GM23338 (cell line): ENCODE data around the gene DVL2. TPM values are rescaled to one million over a fixed set of nuclear protein-coding genes. Genes with fewer than 3 reads are reported as not detected.

Source experiments
- ATAC-seq: fragments of 200-7000 bp; cut with Tn5 transposase; 3 replicates; pipeline ENCODE4 v1.9.1; 2020
- DNase-seq: peaks from one replicate; pipeline ENCODE4 v3.0.0-alpha.2; 2015; ENCODE audit warnings: low spot score
- H2AFZ ChIP-seq: fragments of 200-600 bp; sonication (generic); 2 replicates; pipeline ENCODE4 v1.8.0; 2016; ENCODE audit warnings: antibody characterized with exemption, mild to moderate bottlenecking, moderate library complexity
- H3F3A ChIP-seq: fragments of 200-600 bp; sonication (generic); replicated peaks from 2 replicates; pipeline ENCODE4 v1.8.0; 2017; ENCODE audit warnings: antibody characterized with exemption, mixed run types, low read depth
- H3K27ac ChIP-seq: fragments of 200-600 bp; sonication (generic); 2 replicates; pipeline ENCODE4 v1.6.1; 2016; ENCODE audit warnings: low read depth
- H3K27me3 ChIP-seq: fragments of 200-600 bp; sonication (generic); 2 replicates; pipeline ENCODE4 v1.8.0; 2016; ENCODE audit warnings: mild to moderate bottlenecking, mixed run types, moderate library complexity; ENCODE audit not compliant: insufficient read depth
- H3K36me3 ChIP-seq: fragments of 200-600 bp; sonication (generic); 2 replicates; pipeline ENCODE4 v1.8.0; 2016; ENCODE audit warnings: mild to moderate bottlenecking; ENCODE audit not compliant: insufficient read depth
- H3K4me1 ChIP-seq: fragments of 200-600 bp; sonication (generic); 2 replicates; pipeline ENCODE4 v1.8.0; 2016; ENCODE audit warnings: mild to moderate bottlenecking, moderate library complexity; ENCODE audit not compliant: insufficient read depth
- H3K4me2 ChIP-seq: fragments of 200-600 bp; sonication (generic); 2 replicates; pipeline ENCODE4 v1.7.1; 2017; ENCODE audit warnings: mixed run types
- H3K4me3 ChIP-seq: fragments of 200-600 bp; sonication (generic); 2 replicates; pipeline ENCODE4 v1.6.1; 2016; ENCODE audit warnings: mixed run types
- H3K79me2 ChIP-seq: fragments of 200-600 bp; sonication (generic); replicated peaks from 2 replicates; pipeline ENCODE4 v1.8.0; 2017; ENCODE audit warnings: mild to moderate bottlenecking; ENCODE audit not compliant: insufficient read depth
- H3K9me2 ChIP-seq: fragments of 200-600 bp; sonication (generic); 2 replicates; pipeline ENCODE4 v1.8.0; 2017; ENCODE audit not compliant: insufficient read depth
- H4K20me1 ChIP-seq: fragments of 200-600 bp; sonication (generic); replicated peaks from 2 replicates; pipeline ENCODE4 v1.8.0; 2017; ENCODE audit warnings: mild to moderate bottlenecking; ENCODE audit not compliant: insufficient read depth
- H3K27ac Mint-ChIP-seq: 2 replicates; pipeline ENCODE4 v1.8.0; 2020; ENCODE audit warnings: inconsistent platforms, mild to moderate bottlenecking, moderate library complexity, mixed read lengths
- H3K27me3 Mint-ChIP-seq: 3 replicates; pipeline ENCODE4 v1.8.0; 2022; ENCODE audit warnings: low read depth, mild to moderate bottlenecking, moderate library complexity, mixed read lengths, inconsistent platforms; ENCODE audit not compliant: insufficient read depth, poor library complexity
- H3K36me3 Mint-ChIP-seq: 3 replicates; pipeline ENCODE4 v1.8.0; 2021; ENCODE audit warnings: low read depth, mild to moderate bottlenecking, inconsistent platforms, moderate library complexity, mixed read lengths
- H3K4me1 Mint-ChIP-seq: 3 replicates; pipeline ENCODE4 v1.8.0; 2020; ENCODE audit warnings: mild to moderate bottlenecking, inconsistent platforms, mixed read lengths
- H3K4me3 Mint-ChIP-seq: 3 replicates; pipeline ENCODE4 v1.8.0; 2021; ENCODE audit warnings: moderate library complexity, mild to moderate bottlenecking, inconsistent platforms, mixed read lengths
- H3K9me3 Mint-ChIP-seq: 3 replicates; pipeline ENCODE4 v1.8.0; 2020; ENCODE audit warnings: moderate library complexity, mild to moderate bottlenecking, inconsistent platforms, mixed read lengths
- CREB1 ChIP-seq: fragments of 250-450 bp; sonication (Bioruptor Pico); IDR thresholded peaks from 2 replicates; pipeline ENCODE4 v1.5.0; 2020; ENCODE audit warnings: low read depth, mild to moderate bottlenecking, moderate library complexity
- EZH2 ChIP-seq: fragments of 200-600 bp; sonication (generic); IDR thresholded peaks from one replicate; pipeline ENCODE4 v1.8.0; 2017; ENCODE audit warnings: antibody characterized with exemption, mild to moderate bottlenecking, low read depth; ENCODE audit not compliant: unreplicated experiment
- EZH2phosphoT487 ChIP-seq: fragments of 200-600 bp; sonication (generic); IDR thresholded peaks from one replicate; pipeline ENCODE4 v1.8.1; 2018; ENCODE audit warnings: antibody characterized with exemption; ENCODE audit not compliant: unreplicated experiment
- JUNB ChIP-seq: IDR thresholded peaks from one replicate; pipeline ENCODE4 v1.6.1; 2016; ENCODE audit warnings: antibody characterized with exemption; ENCODE audit not compliant: unreplicated experiment
- NANOG ChIP-seq: IDR thresholded peaks from 2 replicates; pipeline ENCODE4 v1.6.1; 2016; ENCODE audit warnings: antibody characterized with exemption, borderline replicate concordance
- POLR2AphosphoS5 ChIP-seq: IDR thresholded peaks from 2 replicates; pipeline ENCODE4 v1.6.1; 2016; ENCODE audit warnings: antibody characterized with exemption, low read depth
- STAT1 ChIP-seq: IDR thresholded peaks from one replicate; pipeline ENCODE4 v1.6.1; 2016; ENCODE audit warnings: antibody characterized with exemption; ENCODE audit not compliant: unreplicated experiment
- ZNF114 ChIP-seq: fragments of 250-450 bp; sonication (Bioruptor Pico); IDR thresholded peaks from 2 replicates; pipeline ENCODE4 v1.5.0; 2020; ENCODE audit warnings: mild to moderate bottlenecking, moderate library complexity
- ZNF331 ChIP-seq: fragments of 250-450 bp; sonication (Bioruptor Pico); IDR thresholded peaks from 2 replicates; pipeline ENCODE4 v1.5.0; 2020; ENCODE audit warnings: low read depth, mild to moderate bottlenecking, moderate library complexity
- polyA plus RNA-seq: library from polyadenylated mRNA; unstranded; fragments of >200 nt; fragmentation: Nextera tagmentation; extraction: Ambion mirVana; gene quantifications from 2 replicates; pipeline ENCODE4 v1.2.1, GENCODE V29; 2016
- total RNA-seq: library from RNA; depleted of rRNA; stranded (reverse); fragments of >200 nt; shearing (Covaris generic); gene quantifications from 2 replicates; pipeline ENCODE4 v1.2.3, GENCODE V29; 2014
- TF ChIP-seq, protein P1 (sequence below), 2 experiments: fragments of 200-600 bp in 1 of 2; sonication (generic) in 1 of 2; conservative IDR thresholded peaks; 2 replicates each; pipeline versions ENCODE4 v1.5.1 to v1.6.1; 2016 to 2017; ENCODE audit warnings: antibody characterized with exemption in 2 of 2, low read depth in 2 of 2, mild to moderate bottlenecking in 2 of 2, moderate library complexity in 1 of 2
- TF ChIP-seq, protein P2 (sequence below): fragments of 250-450 bp; sonication (Bioruptor Pico); IDR thresholded peaks from 2 replicates; pipeline ENCODE4 v1.5.0; 2020; ENCODE audit warnings: mild to moderate bottlenecking, moderate library complexity
- TF ChIP-seq, protein P3 (sequence below): IDR thresholded peaks from one replicate; pipeline ENCODE4 v1.6.1; 2018; ENCODE audit warnings: antibody characterized with exemption; ENCODE audit not compliant: unreplicated experiment
- TF ChIP-seq, protein P4 (sequence below): IDR thresholded peaks from 2 replicates; pipeline ENCODE4 v1.6.1; 2016; ENCODE audit warnings: antibody characterized with exemption

The DVL2 gene
- total and polyA plus RNA-seq, 2 experiments from 2014 or later: 19.7 to 80.6 TPM

DNA sequence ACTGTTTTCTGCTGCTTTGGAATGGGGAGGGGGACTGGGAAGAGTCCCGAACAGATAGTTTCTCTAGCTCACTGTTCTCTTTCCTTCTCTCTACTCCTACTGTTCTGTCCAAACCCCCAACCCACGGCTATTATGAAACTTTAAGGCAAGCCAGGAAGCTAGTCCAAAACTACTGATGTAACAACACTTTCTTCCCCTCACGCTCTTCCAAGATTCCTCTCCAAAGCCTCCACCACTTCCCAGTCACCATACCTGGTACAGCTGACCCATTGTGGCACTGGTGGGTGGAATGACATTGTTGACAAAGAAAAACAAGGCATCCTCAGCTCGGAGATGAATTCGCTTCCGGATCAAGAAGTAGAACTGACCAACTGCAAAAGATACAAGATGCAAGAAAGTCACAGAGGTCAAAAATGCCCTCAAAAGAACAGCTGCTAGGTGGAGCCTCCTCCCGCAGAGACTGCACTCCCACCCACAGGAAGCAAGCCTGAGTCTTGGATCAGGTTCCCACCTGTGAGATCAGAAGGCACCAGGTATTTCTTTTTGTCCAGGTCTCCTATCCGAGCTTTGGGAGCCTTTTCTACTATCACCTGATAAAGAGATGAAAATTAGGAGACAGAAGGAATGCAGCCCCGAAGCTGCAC is 6.9 kb upstream of the DVL2 start:
- peaks cover 37% of the 10 kb centered on the region for H3F3A ChIP-seq
- Mint-ChIP-seq H3K27ac (peak overlapping the region; percentile 97), H3K36me3 (peaks cover 54% of the 10 kb centered on the region), H3K9me3 (no peaks in the 10 kb centered on the region; the same call in none of the 3 replicates), H3K27me3 (peaks cover 33% of the 10 kb centered on the region), H3K4me1 (peaks cover 38% of the 10 kb centered on the region), H3K4me3 (peak overlapping the region; percentile 87)
- H3K79me2 ChIP-seq: peaks cover 40% of the 10 kb centered on the region
- H3K27me3 ChIP-seq: no peaks in the 10 kb centered on the region
- H3K9me2 ChIP-seq: no peaks in the 10 kb centered on the region
- no peak for ATAC-seq
- H4K20me1 ChIP-seq: peaks cover 13% of the 10 kb centered on the region
- H3K36me3 ChIP-seq: peaks cover 21% of the 10 kb centered on the region; the same call in 1 of the 2 replicates
- peak overlapping the region; percentile 93 for H3K27ac ChIP-seq
- peak overlapping the region; percentile 78 for H3K4me3 ChIP-seq
- no peak overlapping the region for H2AFZ ChIP-seq
- TF ChIP-seq EZH2 (no peak), POLR2AphosphoS5 (no peak), ZNF114 (no peak), STAT1 (no peak), EZH2phosphoT487 (no peak), NANOG (no peak), ZNF331 (no peak), CREB1 (no peak), JUNB (no peak)
- TF ChIP-seq, protein P1, sequence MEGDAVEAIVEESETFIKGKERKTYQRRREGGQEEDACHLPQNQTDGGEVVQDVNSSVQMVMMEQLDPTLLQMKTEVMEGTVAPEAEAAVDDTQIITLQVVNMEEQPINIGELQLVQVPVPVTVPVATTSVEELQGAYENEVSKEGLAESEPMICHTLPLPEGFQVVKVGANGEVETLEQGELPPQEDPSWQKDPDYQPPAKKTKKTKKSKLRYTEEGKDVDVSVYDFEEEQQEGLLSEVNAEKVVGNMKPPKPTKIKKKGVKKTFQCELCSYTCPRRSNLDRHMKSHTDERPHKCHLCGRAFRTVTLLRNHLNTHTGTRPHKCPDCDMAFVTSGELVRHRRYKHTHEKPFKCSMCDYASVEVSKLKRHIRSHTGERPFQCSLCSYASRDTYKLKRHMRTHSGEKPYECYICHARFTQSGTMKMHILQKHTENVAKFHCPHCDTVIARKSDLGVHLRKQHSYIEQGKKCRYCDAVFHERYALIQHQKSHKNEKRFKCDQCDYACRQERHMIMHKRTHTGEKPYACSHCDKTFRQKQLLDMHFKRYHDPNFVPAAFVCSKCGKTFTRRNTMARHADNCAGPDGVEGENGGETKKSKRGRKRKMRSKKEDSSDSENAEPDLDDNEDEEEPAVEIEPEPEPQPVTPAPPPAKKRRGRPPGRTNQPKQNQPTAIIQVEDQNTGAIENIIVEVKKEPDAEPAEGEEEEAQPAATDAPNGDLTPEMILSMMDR (conservative IDR thresholded peaks at IDR 0.05; ENCODE audit: low read depth in 2 of 2): no peak
- TF ChIP-seq, protein P2, sequence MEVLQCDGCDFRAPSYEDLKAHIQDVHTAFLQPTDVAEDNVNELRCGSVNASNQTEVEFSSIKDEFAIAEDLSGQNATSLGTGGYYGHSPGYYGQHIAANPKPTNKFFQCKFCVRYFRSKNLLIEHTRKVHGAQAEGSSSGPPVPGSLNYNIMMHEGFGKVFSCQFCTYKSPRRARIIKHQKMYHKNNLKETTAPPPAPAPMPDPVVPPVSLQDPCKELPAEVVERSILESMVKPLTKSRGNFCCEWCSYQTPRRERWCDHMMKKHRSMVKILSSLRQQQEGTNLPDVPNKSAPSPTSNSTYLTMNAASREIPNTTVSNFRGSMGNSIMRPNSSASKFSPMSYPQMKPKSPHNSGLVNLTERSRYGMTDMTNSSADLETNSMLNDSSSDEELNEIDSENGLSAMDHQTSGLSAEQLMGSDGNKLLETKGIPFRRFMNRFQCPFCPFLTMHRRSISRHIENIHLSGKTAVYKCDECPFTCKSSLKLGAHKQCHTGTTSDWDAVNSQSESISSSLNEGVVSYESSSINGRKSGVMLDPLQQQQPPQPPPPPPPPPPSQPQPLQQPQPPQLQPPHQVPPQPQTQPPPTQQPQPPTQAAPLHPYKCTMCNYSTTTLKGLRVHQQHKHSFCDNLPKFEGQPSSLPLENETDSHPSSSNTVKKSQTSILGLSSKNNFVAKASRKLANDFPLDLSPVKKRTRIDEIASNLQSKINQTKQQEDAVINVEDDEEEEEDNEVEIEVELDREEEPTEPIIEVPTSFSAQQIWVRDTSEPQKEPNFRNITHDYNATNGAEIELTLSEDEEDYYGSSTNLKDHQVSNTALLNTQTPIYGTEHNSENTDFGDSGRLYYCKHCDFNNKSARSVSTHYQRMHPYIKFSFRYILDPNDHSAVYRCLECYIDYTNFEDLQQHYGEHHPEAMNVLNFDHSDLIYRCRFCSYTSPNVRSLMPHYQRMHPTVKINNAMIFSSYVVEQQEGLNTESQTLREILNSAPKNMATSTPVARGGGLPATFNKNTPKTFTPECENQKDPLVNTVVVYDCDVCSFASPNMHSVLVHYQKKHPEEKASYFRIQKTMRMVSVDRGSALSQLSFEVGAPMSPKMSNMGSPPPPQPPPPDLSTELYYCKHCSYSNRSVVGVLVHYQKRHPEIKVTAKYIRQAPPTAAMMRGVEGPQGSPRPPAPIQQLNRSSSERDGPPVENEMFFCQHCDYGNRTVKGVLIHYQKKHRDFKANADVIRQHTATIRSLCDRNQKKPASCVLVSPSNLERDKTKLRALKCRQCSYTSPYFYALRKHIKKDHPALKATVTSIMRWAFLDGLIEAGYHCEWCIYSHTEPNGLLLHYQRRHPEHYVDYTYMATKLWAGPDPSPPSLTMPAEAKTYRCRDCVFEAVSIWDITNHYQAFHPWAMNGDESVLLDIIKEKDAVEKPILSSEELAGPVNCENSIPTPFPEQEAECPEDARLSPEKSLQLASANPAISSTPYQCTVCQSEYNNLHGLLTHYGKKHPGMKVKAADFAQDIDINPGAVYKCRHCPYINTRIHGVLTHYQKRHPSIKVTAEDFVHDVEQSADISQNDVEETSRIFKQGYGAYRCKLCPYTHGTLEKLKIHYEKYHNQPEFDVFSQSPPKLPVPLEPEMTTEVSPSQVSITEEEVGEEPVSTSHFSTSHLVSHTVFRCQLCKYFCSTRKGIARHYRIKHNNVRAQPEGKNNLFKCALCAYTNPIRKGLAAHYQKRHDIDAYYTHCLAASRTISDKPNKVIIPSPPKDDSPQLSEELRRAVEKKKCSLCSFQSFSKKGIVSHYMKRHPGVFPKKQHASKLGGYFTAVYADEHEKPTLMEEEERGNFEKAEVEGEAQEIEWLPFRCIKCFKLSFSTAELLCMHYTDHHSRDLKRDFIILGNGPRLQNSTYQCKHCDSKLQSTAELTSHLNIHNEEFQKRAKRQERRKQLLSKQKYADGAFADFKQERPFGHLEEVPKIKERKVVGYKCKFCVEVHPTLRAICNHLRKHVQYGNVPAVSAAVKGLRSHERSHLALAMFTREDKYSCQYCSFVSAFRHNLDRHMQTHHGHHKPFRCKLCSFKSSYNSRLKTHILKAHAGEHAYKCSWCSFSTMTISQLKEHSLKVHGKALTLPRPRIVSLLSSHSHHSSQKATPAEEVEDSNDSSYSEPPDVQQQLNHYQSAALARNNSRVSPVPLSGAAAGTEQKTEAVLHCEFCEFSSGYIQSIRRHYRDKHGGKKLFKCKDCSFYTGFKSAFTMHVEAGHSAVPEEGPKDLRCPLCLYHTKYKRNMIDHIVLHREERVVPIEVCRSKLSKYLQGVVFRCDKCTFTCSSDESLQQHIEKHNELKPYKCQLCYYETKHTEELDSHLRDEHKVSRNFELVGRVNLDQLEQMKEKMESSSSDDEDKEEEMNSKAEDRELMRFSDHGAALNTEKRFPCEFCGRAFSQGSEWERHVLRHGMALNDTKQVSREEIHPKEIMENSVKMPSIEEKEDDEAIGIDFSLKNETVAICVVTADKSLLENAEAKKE (CRISPR knock-in tag): no peak
- TF ChIP-seq, protein P3, sequence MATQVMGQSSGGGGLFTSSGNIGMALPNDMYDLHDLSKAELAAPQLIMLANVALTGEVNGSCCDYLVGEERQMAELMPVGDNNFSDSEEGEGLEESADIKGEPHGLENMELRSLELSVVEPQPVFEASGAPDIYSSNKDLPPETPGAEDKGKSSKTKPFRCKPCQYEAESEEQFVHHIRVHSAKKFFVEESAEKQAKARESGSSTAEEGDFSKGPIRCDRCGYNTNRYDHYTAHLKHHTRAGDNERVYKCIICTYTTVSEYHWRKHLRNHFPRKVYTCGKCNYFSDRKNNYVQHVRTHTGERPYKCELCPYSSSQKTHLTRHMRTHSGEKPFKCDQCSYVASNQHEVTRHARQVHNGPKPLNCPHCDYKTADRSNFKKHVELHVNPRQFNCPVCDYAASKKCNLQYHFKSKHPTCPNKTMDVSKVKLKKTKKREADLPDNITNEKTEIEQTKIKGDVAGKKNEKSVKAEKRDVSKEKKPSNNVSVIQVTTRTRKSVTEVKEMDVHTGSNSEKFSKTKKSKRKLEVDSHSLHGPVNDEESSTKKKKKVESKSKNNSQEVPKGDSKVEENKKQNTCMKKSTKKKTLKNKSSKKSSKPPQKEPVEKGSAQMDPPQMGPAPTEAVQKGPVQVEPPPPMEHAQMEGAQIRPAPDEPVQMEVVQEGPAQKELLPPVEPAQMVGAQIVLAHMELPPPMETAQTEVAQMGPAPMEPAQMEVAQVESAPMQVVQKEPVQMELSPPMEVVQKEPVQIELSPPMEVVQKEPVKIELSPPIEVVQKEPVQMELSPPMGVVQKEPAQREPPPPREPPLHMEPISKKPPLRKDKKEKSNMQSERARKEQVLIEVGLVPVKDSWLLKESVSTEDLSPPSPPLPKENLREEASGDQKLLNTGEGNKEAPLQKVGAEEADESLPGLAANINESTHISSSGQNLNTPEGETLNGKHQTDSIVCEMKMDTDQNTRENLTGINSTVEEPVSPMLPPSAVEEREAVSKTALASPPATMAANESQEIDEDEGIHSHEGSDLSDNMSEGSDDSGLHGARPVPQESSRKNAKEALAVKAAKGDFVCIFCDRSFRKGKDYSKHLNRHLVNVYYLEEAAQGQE: no peak
- TF ChIP-seq, protein P4, sequence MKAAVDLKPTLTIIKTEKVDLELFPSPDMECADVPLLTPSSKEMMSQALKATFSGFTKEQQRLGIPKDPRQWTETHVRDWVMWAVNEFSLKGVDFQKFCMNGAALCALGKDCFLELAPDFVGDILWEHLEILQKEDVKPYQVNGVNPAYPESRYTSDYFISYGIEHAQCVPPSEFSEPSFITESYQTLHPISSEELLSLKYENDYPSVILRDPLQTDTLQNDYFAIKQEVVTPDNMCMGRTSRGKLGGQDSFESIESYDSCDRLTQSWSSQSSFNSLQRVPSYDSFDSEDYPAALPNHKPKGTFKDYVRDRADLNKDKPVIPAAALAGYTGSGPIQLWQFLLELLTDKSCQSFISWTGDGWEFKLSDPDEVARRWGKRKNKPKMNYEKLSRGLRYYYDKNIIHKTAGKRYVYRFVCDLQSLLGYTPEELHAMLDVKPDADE: no peak
- DNase-seq: no peak
- H3K4me2 ChIP-seq: peak overlapping the region; percentile 81
- H3K4me1 ChIP-seq: peaks cover 20% of the 10 kb centered on the region
